ENCODE results near the gene OSR1. TPM values are rescaled to one million over a fixed set of nuclear protein-coding genes. Genes with fewer than 3 reads are reported as not detected.
"Not testable (repeated sequence)": the region's sequence is repeated elsewhere in the genome, so short reads cannot be mapped to it uniquely, and the experiment has no call there.

OSR1 gene
- polyA plus RNA-seq, 3 donors: not detected

- H3K36me3 Mint-ChIP-seq; H3K36me3 ChIP-seq (replicated peaks in 1 of 2; ENCODE audit: control insufficient read depth in 1 of 2, insufficient read depth in 2 of 2, low read length in 2 of 2); H4K20me1 ChIP-seq (ENCODE audit: insufficient read depth, low read length); H3K4me1 Mint-ChIP-seq; H3K4me1 ChIP-seq (ENCODE audit: control insufficient read depth in 1 of 2, insufficient read depth in 2 of 2, low read length in 2 of 2); H2AFZ ChIP-seq (ENCODE audit: insufficient read depth, low read depth, low read length, poor library complexity, severe bottlenecking); H3K9me3 ChIP-seq (replicated peaks in 1 of 2; ENCODE audit: control insufficient read depth in 1 of 2, insufficient read depth in 1 of 2, low read length in 2 of 2); intact Hi-C loops (cut with micrococcal nuclease); H3K4me3 ChIP-seq (replicated peaks in 1 of 3; ENCODE audit: low read depth in 2 of 3, low read length in 3 of 3); H3K27me3 ChIP-seq (ENCODE audit: control insufficient read depth in 2 of 2, insufficient read depth in 2 of 2, low read length in 2 of 2); H3K79me2 ChIP-seq (ENCODE audit: insufficient read depth, low read length); H3K4me3 Mint-ChIP-seq; H3K4me2 ChIP-seq (replicated peaks; ENCODE audit: extremely low read depth, low read length, poor library complexity, severe bottlenecking); H3K9ac ChIP-seq (ENCODE audit: insufficient read depth, low read length, poor library complexity, severe bottlenecking); H3K27me3 Mint-ChIP-seq (ENCODE audit: low read depth in 3 of 3); H3K27ac ChIP-seq (ENCODE audit: low read depth in 1 of 2, low read length in 2 of 2); DNase-seq: not testable (repeated sequence)
- WGBS (ENCODE audit: insufficient coverage): 100% methylated on average over 3 of the region's 15 CpGs
- Mint-ChIP-seq H3K9me3 (peaks cover 3 to 17% (median 9%) of the 10 kb centered on the region in 7 donors), H3K27ac (peak overlapping the region in 1 of 7 donors; percentile 24)
Observed at GRCh38 chr2:19305400-19306055, 52.9 kb downstream of the OSR1 start.

- intact Hi-C loops (cut with micrococcal nuclease): no loop called here
- no peak for DNase-seq
- peaks cover 0 to 7% of the 10 kb centered on the region in 2 donors for H3K9me3 ChIP-seq (replicated peaks in 1 of 2; ENCODE audit: control insufficient read depth in 1 of 2, insufficient read depth in 1 of 2, low read length in 2 of 2)
- H3K4me1 Mint-ChIP-seq: no peaks in the 10 kb centered on the region
- no peaks in the 10 kb centered on the region for H3K79me2 ChIP-seq (ENCODE audit: insufficient read depth, low read length)
- H3K9ac ChIP-seq (ENCODE audit: insufficient read depth, low read length, poor library complexity, severe bottlenecking): no peak overlapping the region
- no peaks in the 10 kb centered on the region for H3K27me3 ChIP-seq (ENCODE audit: control insufficient read depth in 2 of 2, insufficient read depth in 2 of 2, low read length in 2 of 2)
- no peak overlapping the region for H2AFZ ChIP-seq (ENCODE audit: insufficient read depth, low read depth, low read length, poor library complexity, severe bottlenecking)
- TF ChIP-seq CTCF (IDR thresholded peaks at IDR 0.05): no peak
- no peaks in the 10 kb centered on the region for H4K20me1 ChIP-seq (ENCODE audit: insufficient read depth, low read length)
- 95% methylated on average over 3 of the region's 4 CpGs for WGBS (ENCODE audit: insufficient coverage)
- H3K4me2 ChIP-seq (replicated peaks; ENCODE audit: extremely low read depth, low read length, poor library complexity, severe bottlenecking): no peak overlapping the region
- peaks cover 4 to 16% (median 9%) of the 10 kb centered on the region in 7 donors for H3K9me3 Mint-ChIP-seq
- H3K27ac Mint-ChIP-seq: no peak overlapping the region
- H3K27me3 Mint-ChIP-seq (ENCODE audit: low read depth in 3 of 3): peaks cover 1 to 6% (median 1%) of the 10 kb centered on the region in 3 donors
- no peaks in the 10 kb centered on the region for H3K36me3 Mint-ChIP-seq
- no peaks in the 10 kb centered on the region for H3K4me1 ChIP-seq (ENCODE audit: control insufficient read depth in 1 of 2, insufficient read depth in 2 of 2, low read length in 2 of 2)
- no peak overlapping the region for H3K27ac ChIP-seq (ENCODE audit: low read depth in 1 of 2, low read length in 2 of 2)
- no peaks in the 10 kb centered on the region for H3K36me3 ChIP-seq (replicated peaks in 1 of 2; ENCODE audit: control insufficient read depth in 1 of 2, insufficient read depth in 2 of 2, low read length in 2 of 2)
- no peak overlapping the region for H3K4me3 Mint-ChIP-seq
- no peak overlapping the region for H3K4me3 ChIP-seq (replicated peaks in 1 of 3; ENCODE audit: low read depth in 2 of 3, low read length in 3 of 3)
Observed at GRCh38 chr2:19301706-19302105, 56.7 kb downstream of the OSR1 start.

Small RNAs within 50 kb of the gene (small RNA-seq; reads per million reads assigned to genes)
- not detected for gene MIR4757 (ENCODE audit: insufficient read length, low read depth)
